ENCODE results near the gene SPSB4.
A peak's percentile ranks its signal among the peaks of the same experiment; 100 is the strongest.
"Not testable (repeated sequence)": the region's sequence is repeated elsewhere in the genome, so short reads cannot be mapped to it uniquely, and the experiment has no call there.

The SPSB4 gene

DNA sequence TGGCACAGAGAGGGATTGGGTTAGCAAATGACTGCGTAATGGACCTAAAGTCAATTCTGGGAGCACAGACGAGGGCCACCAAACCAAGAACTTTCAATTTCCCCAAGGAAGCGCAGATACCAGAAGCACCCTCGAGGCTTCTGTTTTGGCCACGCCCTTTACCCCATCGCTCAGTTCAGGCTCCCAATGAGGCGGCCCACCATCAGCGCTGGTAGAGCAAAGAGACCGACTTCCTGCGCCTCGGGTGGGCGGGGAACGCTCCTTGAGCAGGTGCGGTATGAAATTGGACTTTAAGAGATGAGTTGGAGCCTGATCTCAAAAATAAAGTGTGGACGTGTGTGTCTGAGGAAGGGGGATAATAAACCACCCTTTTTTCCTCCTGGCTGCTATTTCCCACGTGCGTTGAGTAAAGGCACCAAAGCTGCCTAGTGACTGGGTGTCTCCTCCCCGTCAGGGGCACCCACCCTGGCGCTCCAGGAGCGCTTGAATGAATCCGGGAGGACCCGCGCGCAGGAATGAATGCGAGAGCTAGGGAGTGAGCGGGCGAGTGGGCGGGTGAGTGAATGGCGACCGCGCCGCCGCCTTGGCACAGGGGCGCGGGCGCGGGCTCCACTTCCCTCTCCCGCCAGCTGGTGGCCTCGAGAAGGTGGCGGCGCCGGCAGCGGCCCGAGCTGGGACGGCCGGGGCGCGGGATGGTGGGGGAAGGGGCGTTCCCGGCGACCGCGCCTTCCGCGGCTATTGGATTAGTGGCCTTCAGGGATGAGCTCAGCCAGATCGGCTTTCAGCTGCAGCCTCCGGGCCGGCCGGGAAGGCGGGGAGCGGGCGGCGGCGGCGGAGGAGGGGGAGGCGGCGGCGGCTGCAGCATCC lies at the start of gene SPSB4:
SPSB4 (plus strand) TSS at position 772 of the 867 bp plus-strand sequence. CDS start 14,758 bp downstream, outside the sequence.
- no peak for DNase-seq (ENCODE audit: low read depth in 2 of 2, low spot score in 1 of 2)

DNA sequence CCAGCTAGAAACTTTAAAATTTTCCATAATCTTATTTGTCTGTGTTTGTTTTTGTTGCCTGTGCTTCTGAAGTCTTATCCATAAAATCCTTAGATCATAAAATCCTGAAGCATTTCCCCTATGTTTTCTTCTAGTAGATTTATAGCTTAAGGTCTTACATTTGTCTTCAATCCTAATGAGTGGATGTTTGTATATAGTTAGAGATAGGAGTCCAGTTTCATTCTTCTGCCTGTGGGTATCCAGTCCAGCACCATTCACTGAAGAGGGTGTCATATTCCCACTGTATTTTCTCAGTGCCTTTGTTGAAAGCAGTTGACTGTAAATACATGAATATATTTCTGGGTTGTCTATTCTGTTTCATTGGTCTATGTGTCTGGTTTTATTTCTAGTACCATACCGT lies 44.8 kb upstream of the SPSB4 start:
- DNase-seq (ENCODE audit: low read depth in 2 of 2, low spot score in 1 of 2), result no peak

GRCh38 chr3:141009496-141009895 lies 41.7 kb upstream of the SPSB4 start:
- DNase-seq (ENCODE audit: low read depth in 2 of 2, low spot score in 1 of 2), result no peak

- DNase-seq (ENCODE audit: low read depth in 2 of 2, low spot score in 1 of 2), result peak; percentile 32 to 54
These were observed 39.7 kb upstream of the SPSB4 start for GRCh38 chr3:141011232-141011996.

GRCh38 chr3:141011997-141012262 lies 39.2 kb upstream of the SPSB4 start:
- DNase-seq (ENCODE audit: low read depth in 2 of 2, low spot score in 1 of 2), result no peak

DNA sequence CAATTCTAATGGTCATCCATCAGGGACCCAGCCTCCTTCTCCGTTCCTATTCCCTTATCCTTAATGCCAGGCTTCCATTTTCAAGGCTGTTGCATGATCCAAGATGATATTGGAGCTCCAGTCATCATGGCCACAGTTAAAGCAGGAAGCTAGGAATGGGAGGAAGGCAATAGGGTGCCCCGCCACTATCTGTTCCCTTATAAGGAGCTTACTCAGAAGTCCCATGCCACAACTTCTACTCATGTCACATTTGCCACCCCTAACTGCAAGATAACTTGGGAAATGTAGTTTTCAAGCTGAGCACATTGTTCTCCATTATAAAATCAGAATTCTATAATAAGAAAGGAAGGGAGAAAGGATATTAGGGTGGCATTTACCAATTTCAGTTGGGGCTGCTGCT lies 38.6 kb upstream of the SPSB4 start:
- no peak for DNase-seq (ENCODE audit: low read depth in 2 of 2, low spot score in 1 of 2)

DNA sequence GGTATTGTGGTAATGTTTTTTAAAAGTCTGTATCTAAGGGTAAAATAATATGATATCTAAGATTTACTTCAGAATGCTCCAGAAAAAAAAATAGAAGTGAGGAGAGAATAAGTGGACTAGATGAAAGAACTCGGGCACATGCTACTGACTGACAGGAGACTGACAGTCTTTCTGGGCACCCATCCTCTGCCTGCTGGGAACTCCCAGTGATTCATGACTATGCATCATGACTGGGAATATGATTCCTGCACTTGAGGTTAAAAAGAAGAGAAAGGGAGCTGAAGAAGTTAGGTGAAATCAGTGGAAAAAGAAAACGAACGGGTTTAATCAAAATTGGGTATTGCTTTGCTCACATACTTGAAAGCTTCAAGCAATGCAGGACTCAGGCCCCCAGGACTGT lies 35.7 kb upstream of the SPSB4 start:
- DNase-seq (ENCODE audit: low read depth in 2 of 2, low spot score in 1 of 2), result no peak

DNA sequence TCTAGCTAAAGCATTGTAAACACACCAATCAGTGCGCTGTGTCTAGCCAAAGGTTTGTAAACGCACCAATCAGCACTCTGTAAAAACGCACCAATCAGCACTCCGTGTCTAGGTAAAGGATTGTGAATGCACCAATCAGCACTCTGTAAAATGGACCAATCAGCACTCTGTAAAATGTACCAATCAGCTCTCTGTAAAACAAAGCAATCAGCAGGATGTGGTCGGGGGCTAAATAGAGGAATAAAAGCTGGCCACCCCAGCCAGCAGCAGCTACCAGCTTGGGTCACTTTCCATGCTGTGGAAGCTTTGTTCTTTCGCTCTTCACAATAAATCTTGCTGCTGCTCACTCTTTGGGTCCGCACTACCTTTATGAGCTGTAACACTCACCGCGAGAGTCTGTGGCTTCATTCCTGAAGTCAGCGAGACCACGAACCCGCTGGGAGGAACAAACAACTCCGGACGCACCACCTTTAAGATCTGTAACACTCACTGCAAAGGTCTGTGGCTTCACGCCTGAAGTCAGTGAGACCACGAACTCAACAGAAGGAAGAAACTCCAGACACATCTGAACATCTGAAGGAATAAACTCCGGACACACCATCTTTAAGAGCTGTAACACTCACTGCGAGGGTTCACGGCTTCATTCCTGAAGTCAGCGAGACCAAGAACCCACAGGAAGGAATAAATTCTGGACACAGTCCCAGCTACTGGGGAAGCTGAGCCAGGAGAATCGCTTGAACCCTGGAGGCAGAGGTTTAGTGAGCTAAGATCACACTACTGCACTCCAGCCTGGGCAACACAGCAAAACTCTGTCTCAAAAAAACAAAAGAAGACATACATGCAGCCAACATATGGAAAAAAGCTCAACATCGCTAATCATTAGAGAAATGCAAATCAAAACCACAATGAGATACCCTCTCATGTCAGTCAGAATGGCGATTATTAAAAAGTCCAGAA lies 33.5 kb upstream of the SPSB4 start:
- DNase-seq (ENCODE audit: low read depth in 2 of 2, low spot score in 1 of 2), result not testable (repeated sequence)

GRCh38 chr3:141019244-141019643 lies 31.9 kb upstream of the SPSB4 start:
- no peak for DNase-seq (ENCODE audit: low read depth in 2 of 2, low spot score in 1 of 2)

GRCh38 chr3:141020143-141020830 lies 30.9 kb upstream of the SPSB4 start:
- DNase-seq (ENCODE audit: low read depth in 2 of 2, low spot score in 1 of 2), result no peak

DNA sequence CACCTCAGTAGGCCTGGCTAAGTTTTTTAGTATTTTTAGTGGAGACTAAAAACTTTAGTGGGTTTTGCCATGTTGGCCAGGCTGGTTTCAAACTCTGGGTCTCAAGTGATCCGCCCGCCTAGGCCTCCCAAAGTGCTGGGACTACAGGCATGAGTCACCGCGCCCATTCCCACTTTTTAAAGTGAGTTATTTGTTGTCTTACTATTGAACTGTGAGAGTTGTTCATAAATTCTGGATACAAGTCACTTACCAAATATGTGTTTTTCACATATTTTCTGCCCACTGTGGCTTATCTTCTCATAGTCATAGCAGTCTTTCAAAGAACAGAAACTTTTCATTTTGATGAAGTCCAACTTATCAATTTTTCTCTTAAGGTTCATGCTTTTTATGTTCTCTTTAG lies 29.9 kb upstream of the SPSB4 start:
- DNase-seq (ENCODE audit: low read depth in 2 of 2, low spot score in 1 of 2), result no peak

- DNase-seq (ENCODE audit: low read depth in 2 of 2, low spot score in 1 of 2), result no peak
These were observed 20.9 kb upstream of the SPSB4 start for GRCh38 chr3:141030296-141030695.

DNA sequence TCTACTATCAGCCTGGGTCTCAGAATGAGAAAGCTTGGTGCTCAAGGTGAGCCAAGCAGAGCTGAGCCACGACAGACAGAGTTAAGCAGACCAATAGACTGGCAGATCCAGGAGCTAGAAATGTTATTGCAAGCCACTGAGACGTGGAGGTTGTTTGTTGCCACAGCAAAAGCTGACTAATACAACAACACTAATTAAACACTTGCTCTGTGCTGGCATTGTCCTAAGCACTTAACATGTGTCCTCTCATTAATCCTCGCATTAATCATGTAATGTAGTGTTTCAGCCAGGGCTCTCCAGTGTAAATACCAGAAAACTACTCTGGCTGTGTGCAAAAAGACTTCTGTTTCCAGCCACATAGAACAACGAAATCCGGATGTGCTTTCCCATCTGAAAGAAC lies 11.6 kb upstream of the SPSB4 start:
- no peak for DNase-seq (ENCODE audit: low read depth in 2 of 2, low spot score in 1 of 2)

DNA sequence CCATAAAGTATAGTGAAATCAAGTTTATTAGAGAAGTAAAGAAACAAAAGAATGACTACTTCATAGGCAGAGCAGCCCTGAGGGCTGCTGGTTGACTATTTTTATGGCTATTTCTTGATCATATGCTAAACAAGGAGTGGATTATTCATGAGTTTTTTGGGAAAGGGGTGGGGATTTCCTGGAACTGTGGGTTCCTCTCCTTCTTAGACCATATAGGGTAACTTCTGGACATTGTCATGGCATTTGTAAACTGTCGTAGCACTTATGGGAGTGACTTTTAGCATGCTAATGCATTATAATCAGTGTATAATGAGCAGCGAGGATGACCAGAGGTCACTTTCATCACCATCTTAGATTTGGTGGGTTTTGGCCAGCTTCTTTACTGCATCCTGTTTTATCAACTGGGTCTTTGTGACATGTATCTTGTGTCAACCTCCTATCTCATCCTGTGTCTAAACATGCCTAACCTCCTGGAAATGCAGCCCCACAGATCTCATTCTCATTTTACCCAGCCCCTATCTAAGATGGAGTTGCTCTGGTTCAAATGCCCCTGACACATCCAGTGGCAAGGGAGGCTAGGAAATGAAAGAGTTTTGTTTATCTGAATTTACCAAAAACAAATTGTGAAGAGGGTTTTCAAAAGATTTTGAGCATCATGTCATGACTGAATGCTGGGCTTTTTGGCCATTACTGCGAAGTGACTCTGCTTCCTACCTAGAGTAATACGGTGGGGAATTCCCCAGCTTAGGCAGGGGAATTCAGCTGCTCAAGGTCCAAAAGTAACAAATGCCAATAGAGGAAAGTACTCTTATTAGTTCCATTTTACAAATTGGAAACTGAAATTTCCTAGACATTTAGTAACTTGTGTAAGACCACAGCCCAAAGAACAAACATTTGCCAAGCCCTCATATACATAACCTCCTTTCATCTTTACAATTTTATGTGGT lies 6.2 kb upstream of the SPSB4 start:
- no peak for DNase-seq (ENCODE audit: low read depth in 2 of 2, low spot score in 1 of 2)

DNA sequence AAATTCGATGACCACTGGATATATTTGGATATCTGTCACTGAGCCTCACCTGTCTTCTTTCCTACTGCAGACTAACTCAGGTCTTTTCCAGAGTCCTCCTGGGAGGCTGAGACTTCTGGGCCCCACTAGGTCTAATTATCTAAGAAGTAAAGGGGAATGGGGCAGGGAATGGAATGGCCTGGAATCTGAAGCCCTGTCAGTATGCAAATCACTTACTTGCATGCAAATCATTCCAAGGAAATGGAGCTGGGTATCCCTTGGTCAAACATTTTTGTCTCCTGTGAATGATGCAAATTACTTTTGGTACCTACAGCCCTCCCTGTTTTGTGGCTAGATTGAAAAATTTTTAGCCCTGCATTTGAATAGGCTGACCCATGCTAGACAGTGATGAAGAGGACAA lies 5.3 kb upstream of the SPSB4 start:
- no peak for DNase-seq (ENCODE audit: low read depth in 2 of 2, low spot score in 1 of 2)

GRCh38 chr3:141047168-141047567 lies 4.0 kb upstream of the SPSB4 start:
- DNase-seq (ENCODE audit: low read depth in 2 of 2, low spot score in 1 of 2), result no peak

DNA sequence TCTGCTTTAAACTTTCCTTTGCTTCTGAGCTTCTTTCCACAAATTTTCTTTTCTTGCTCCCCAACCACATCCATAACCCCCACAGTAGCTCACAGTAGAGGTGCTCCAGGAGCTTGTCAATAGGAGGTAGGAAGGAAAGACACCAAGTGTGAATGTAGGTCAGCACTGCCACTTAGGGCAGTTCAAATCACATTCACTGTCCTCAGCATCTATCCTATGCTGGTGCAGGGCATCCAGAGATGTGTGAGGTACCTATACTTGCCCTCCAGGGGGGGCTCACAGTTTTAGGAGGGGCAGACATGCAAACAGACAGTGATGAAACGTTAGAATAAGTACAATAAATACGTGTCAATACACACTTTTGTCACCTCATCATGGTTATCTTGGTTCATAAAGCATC lies 1.5 kb upstream of the SPSB4 start:
- DNase-seq (ENCODE audit: low read depth in 2 of 2, low spot score in 1 of 2), result no peak

DNA sequence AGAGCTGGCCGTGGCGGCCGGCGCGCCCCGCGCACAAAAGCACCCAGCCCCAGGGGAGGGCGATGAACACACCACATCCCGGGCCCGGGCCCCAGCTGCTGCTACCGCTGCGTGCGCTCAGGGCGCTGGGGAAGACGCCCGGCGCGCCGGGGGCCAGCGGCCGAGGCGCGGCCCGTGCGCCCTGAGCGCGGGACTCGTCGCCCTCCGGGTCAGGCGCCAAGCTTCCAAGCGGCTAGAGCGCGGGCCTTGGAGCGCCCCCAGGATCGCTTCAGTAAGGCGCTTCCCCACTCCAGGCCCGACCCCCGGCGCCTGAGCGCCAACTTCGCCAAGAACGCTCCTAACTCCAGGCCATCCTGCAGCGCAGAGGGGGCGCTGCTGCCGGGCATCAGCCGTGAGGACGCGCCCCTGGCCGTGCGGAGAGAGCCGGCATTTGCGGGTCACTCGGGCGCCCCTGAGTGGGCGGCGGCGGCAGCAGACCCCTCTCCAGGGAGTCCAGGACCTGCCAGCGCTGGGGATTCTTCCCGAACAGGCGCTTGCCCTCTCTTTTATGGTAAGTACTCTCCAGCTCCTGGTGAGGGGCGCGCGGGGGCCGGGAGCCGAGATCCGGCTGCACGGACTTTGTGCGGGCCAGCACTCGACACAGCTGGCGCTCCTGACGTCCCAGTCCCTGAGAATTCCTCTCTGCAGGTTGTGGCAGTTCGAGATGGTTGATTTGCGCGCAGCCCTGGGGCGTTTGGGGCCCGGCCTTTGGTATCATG lies 475 bp downstream of the SPSB4 start:
- no peak for DNase-seq (ENCODE audit: low read depth in 2 of 2, low spot score in 1 of 2)

Measured in stimulated activated CD8-positive, alpha-beta memory T cell treated with anti-CD3 and anti-CD28 coated beads, Interleukin-4, amount 100 ng/mL, for 1 hour (primary cell).